Endodermal cell (in vitro differentiated cells): ENCODE results near the gene SPATA31E1. TPM values are rescaled to one million over a fixed set of nuclear protein-coding genes. Genes with fewer than 3 reads are reported as not detected.
A peak's percentile ranks its signal among the peaks of the same experiment; 100 is the strongest.

Experiments used
- DNase-seq: peaks from one replicate; pipeline ENCODE4 v3.0.0-alpha.2; 2017
- H3K27ac ChIP-seq: 2 replicates; pipeline ENCODE4 v1.5.1; 2013; ENCODE audit warnings: mild to moderate bottlenecking, low read depth, low read length, moderate library complexity
- H3K27me3 ChIP-seq: 2 replicates; pipeline ENCODE4 v1.6.1; 2013; ENCODE audit warnings: mild to moderate bottlenecking, low read length, moderate library complexity; ENCODE audit not compliant: insufficient read depth, control insufficient read depth, poor library complexity, severe bottlenecking
- H3K36me3 ChIP-seq: 2 replicates; pipeline ENCODE4 v1.7.0; 2013; ENCODE audit warnings: mild to moderate bottlenecking, low read length, moderate library complexity; ENCODE audit not compliant: control insufficient read depth, insufficient read depth
- H3K4me1 ChIP-seq: one replicate; pipeline ENCODE4 v1.7.0; 2013; ENCODE audit warnings: low read length; ENCODE audit not compliant: control insufficient read depth, insufficient read depth
- H3K4me3 ChIP-seq: 2 replicates; pipeline ENCODE4 v1.5.1; 2013; ENCODE audit warnings: mild to moderate bottlenecking, low read length, moderate library complexity
- H3K9ac ChIP-seq: 2 replicates; pipeline ENCODE4 v1.6.1; 2013; ENCODE audit warnings: mild to moderate bottlenecking, low read length, moderate library complexity; ENCODE audit not compliant: poor library complexity, severe bottlenecking; ENCODE audit errors: extremely low read depth
- H3K9me3 ChIP-seq: 2 replicates; pipeline ENCODE4 v1.6.1; 2013; ENCODE audit warnings: mild to moderate bottlenecking, low read length, moderate library complexity; ENCODE audit not compliant: control insufficient read depth
- H3K27ac Mint-ChIP-seq: 2 replicates; pipeline ENCODE4 v1.8.0; 2020; ENCODE audit warnings: mixed read lengths
- H3K27me3 Mint-ChIP-seq: 2 replicates; pipeline ENCODE4 v1.8.0; 2021; ENCODE audit warnings: mild to moderate bottlenecking, mixed read lengths; ENCODE audit not compliant: insufficient read depth
- H3K36me3 Mint-ChIP-seq: 2 replicates; pipeline ENCODE4 v1.8.0; 2020; ENCODE audit warnings: low read depth, mixed read lengths
- H3K4me1 Mint-ChIP-seq: 2 replicates; pipeline ENCODE4 v1.8.0; 2020; ENCODE audit warnings: mixed read lengths
- H3K4me3 Mint-ChIP-seq: 2 replicates; pipeline ENCODE4 v1.8.0; 2020; ENCODE audit warnings: mild to moderate bottlenecking, moderate library complexity, mixed read lengths
- H3K9me3 Mint-ChIP-seq: 2 replicates; pipeline ENCODE4 v1.8.0; 2020; ENCODE audit warnings: mild to moderate bottlenecking, mixed read lengths
- CTCF ChIP-seq: fragments of 200-600 bp; sonication (generic); conservative IDR thresholded peaks from 2 replicates; pipeline ENCODE4 v1.5.0; 2021; ENCODE audit warnings: antibody characterized with exemption, mild to moderate bottlenecking
- WGBS, 2 experiments: methylation state at CpG; one replicate each; pipeline versions ENCODE4 v1.1.5 to v1.1.7; 2013; ENCODE audit warnings: missing lambda C conversion rate in 2 of 2, mixed read lengths in 1 of 2; ENCODE audit not compliant: insufficient coverage in 1 of 2, insufficient read length in 1 of 2; 5-methylcytosine and 5-hydroxymethylcytosine counted together
- total RNA-seq, 2 donors: library from RNA; stranded (reverse); fragmentation: NEBNext Ultra II Directional in 1 of 2; extraction: Animal tissue kit (Norgen Biotek cat#: 25700) in 1 of 2; gene quantifications; 2 replicates in 1 of 2; 3 replicates in 1 of 2; pipeline ENCODE4 v1.2.1, GENCODE V29; 2021

Gene SPATA31E1
- total RNA-seq, 2 donors from 2014 or later: not detected

DNA sequence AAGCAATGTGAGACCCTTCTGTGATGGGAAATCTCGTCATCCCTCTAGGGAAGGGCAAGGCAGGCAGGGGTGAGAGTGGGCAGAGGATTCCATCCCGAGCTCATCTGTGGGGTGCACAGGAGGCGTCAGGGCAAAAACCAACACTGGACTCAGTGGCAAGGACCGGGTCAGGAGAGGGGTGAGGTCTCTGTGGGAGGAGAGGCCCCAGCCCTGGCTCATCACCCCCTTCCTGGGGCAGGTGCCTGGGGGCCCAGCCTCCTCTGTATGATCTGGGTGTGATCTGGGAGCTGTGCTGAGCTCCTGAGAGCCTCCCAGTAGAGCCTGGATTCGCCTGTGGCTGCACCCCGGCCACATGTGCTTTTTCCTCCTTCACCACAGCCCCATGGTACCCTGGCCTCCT, 597 bp downstream of the SPATA31E1 start:
- Mint-ChIP-seq H3K9me3 (peaks cover 2% of the 10 kb centered on the region), H3K36me3 (no peaks in the 10 kb centered on the region), H3K4me3 (no peak overlapping the region), H3K27ac (no peak overlapping the region), H3K27me3 (peaks cover 4% of the 10 kb centered on the region), H3K4me1 (peaks cover 2% of the 10 kb centered on the region)
- Histone ChIP-seq H3K4me3 (no peak overlapping the region), H3K9ac (no peak overlapping the region), H3K4me1 (no peaks in the 10 kb centered on the region), H3K36me3 (no peaks in the 10 kb centered on the region), H3K9me3 (no peaks in the 10 kb centered on the region), H3K27me3 (no peaks in the 10 kb centered on the region), H3K27ac (no peak overlapping the region)
- TF ChIP-seq CTCF: no peak
- peak; percentile 45 for DNase-seq
- WGBS, 2 experiments: 92% methylated on average over 6 of the region's 6 CpGs; no CpG with 5 or more reads in 1 of the 2 experiments

- H3K9ac ChIP-seq: no peak overlapping the region
- no peaks in the 10 kb centered on the region for H3K4me1 ChIP-seq
- Mint-ChIP-seq H3K9me3 (no peaks in the 10 kb centered on the region), H3K36me3 (no peaks in the 10 kb centered on the region), H3K27ac (no peak overlapping the region), H3K4me1 (peaks cover 2% of the 10 kb centered on the region), H3K27me3 (peaks cover 4% of the 10 kb centered on the region), H3K4me3 (no peak overlapping the region)
- TF ChIP-seq CTCF: peak; percentile 74
- no peaks in the 10 kb centered on the region for H3K9me3 ChIP-seq
- no peaks in the 10 kb centered on the region for H3K27me3 ChIP-seq
- H3K36me3 ChIP-seq: no peaks in the 10 kb centered on the region
- H3K27ac ChIP-seq: no peak overlapping the region
- WGBS, 2 experiments: 75 to 84% methylated on average over 6 to 8 of the region's 8 CpGs
- DNase-seq: peak; percentile 90
- no peak overlapping the region for H3K4me3 ChIP-seq
These were observed 1.3 kb downstream of the SPATA31E1 start for GRCh38 chr9:87883990-87884389.

- Histone ChIP-seq H3K36me3 (no peaks in the 10 kb centered on the region), H3K4me1 (no peaks in the 10 kb centered on the region), H3K9ac (no peak overlapping the region), H3K27me3 (no peaks in the 10 kb centered on the region), H3K27ac (no peak overlapping the region), H3K9me3 (no peaks in the 10 kb centered on the region), H3K4me3 (no peak overlapping the region)
- no peaks in the 10 kb centered on the region for H3K9me3 Mint-ChIP-seq
- H3K36me3 Mint-ChIP-seq: no peaks in the 10 kb centered on the region
- H3K4me3 Mint-ChIP-seq: no peak overlapping the region
- 94 to 98% methylated on average over 7 to 17 of the region's 17 CpGs for WGBS, 2 experiments
- no peak overlapping the region for H3K27ac Mint-ChIP-seq
- DNase-seq: no peak
- H3K27me3 Mint-ChIP-seq: peaks cover 4% of the 10 kb centered on the region
- TF ChIP-seq CTCF: no peak
- peaks cover 2% of the 10 kb centered on the region for H3K4me1 Mint-ChIP-seq
These were observed 2.1 kb downstream of the SPATA31E1 start for GRCh38 chr9:87884578-87885459.
